GM18517 (cell line): ENCODE results near the gene MRNIP.

ENCODE experiments used
- ATAC-seq: cut with Tn5 transposase; IDR thresholded peaks from one replicate; pipeline ENCODE4 v1.9.1; 2021; ENCODE audit warnings: mild to moderate bottlenecking, moderate library complexity; ENCODE audit not compliant: unreplicated experiment

The MRNIP gene

DNA sequence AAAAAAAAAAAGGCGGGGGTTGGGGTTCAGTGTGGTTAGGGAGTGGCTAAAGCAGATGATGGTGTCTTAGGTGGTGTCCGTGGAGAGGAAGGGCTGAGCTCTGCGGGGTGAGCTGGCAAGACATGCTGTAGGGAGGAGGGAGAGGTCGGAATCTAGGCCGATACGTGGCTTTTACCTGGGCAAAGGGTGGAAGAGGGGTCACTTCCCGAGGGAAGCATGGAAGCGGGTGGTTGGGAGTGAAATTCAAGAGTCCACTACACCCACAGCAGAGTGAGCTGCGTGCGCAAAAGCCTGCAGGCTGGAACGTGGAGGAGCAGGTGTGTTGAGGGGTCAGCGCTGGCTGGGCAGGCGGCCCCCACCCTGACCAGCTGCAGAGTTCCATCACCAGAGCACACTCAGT is 31.3 kb upstream of the MRNIP start:
- ATAC-seq: no peak

DNA sequence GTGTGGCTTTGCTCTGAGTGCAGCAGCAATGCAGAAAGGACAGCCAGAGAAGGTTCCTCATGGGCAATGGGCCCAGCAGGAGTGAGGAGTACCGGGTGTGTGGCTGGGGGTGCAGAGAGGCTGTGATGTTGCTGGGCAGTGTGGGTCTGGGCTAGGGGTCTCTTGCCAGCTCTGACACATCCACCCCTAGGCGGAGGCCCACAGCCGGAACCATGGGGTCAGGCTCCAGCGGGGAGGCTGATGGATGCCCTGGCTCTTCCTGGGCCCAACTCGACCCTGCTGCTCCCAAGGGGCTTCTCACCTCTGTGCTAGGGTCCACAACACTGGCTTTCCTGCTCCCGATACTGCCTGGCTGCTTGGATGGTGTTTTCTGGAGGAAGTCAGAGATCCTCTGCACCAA is 29.2 kb upstream of the MRNIP start:
- no peak for ATAC-seq

DNA sequence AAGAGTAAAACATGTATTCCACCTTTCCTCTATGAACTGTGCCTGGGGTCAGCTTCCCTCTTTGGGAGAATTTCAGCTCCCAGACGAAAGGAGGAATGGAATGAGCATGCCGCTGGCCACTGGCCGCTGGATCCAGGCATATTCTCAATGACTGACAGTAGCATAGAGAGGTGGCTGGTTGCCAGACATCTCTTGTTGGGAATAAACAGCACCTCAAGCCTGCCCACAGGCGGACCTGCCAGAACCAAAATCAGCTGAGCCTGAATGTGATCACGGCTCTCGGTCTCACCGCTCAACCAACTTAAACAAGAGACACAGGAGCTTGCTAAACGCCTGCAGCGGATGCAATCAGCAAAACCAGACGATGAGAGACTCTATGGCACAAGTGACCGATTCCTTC is 28.5 kb upstream of the MRNIP start:
- ATAC-seq: no peak

DNA sequence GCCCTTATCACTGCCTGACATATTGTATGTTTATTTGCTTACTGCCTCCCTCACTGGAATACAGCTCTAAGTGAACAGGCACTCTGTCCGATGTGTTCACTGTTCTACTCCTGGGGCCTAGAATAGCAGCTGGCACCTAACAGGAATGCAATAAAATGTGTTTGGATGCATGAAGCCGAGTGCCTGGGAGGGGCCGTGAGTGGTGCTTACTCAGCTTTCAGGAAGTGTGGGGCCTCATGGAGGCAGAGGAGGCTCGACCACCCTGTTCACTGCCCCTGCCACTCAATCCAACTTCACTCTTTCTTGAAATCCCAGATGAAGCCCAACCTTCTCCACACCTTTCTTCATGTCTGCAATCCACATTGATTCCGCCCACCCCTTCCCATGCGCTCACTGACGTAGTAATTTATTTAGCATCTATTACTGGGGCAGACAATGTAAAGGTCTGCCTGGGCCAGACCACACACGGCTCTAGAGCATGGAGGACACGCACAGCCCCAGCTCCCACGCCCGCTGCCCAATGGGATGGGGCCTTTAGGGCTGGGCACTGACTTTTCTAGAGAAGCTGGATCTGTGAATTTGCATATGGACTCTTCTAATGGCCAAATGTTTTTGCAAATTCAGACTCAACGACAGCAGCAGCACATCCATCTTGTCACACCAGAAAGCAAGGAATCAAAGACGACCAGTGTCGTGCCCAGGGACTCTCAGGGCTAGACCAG is 27.7 kb upstream of the MRNIP start:
- no peak for ATAC-seq

DNA sequence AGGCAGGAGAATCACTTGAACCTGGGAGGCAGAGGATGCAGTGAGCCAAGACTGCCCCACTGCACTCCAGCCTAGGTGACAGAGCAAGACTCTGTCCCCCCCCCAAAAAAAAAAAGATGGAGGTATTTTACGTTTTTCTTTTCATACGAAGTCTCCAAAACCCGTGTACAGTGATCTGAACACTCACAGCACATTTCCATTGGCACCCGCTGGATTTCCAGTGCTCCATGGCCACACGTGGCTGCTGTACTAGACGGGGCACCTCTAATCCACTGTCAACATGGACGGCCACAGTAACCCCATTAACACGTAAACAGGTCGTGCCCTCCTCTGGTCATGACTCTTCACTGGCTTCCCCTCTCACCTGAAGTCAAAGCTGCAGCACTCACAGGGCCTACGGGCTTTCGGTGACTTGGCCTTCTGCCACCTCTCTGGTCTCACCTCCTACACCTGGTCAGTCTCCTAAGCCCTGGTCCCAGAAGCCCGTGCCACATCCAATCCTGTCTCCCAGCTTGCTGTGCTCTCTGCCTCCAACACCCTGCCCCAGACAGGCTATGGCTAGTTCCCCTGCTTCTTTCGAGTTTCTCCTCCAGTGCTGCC is 27.0 kb upstream of the MRNIP start:
- ATAC-seq: no peak

DNA sequence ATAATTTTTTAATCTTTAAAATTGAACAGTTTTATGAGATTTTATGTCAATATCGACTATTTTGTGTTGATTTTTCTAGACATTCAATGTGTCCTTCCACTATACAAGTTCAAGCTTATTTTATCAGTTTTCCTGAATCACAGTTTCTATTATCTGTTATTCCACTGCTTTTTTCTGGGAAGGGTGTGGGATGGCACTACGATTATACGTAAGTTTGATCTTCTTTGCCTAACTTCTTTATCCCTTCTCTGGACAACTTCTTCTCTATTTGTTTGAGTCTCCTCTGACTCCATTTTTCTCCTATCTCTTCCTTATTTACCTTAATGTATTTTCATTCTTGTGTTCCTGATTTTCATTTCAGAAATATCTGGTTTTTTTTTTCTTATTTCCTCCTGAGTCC is 24.5 kb upstream of the MRNIP start:
- ATAC-seq: no peak

DNA sequence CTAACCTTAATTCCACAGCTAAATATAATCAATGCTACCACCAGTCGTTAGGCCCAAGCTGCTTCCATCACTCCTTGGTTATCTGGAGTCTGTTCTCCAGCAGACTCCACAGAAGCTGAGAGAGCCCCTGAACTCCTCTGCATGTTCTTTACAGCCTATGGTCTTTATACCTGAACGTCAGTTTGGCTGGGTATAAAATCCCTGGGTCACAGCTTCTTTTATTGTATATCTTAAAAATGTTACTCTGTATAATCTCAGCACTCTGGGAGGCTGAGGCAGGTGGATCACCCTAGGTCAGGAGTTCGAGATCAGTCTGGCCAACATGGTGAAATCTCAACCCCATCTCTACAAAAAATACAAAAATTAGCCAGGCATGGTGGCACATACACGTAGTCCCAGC is 23.7 kb upstream of the MRNIP start:
- no peak for ATAC-seq

DNA sequence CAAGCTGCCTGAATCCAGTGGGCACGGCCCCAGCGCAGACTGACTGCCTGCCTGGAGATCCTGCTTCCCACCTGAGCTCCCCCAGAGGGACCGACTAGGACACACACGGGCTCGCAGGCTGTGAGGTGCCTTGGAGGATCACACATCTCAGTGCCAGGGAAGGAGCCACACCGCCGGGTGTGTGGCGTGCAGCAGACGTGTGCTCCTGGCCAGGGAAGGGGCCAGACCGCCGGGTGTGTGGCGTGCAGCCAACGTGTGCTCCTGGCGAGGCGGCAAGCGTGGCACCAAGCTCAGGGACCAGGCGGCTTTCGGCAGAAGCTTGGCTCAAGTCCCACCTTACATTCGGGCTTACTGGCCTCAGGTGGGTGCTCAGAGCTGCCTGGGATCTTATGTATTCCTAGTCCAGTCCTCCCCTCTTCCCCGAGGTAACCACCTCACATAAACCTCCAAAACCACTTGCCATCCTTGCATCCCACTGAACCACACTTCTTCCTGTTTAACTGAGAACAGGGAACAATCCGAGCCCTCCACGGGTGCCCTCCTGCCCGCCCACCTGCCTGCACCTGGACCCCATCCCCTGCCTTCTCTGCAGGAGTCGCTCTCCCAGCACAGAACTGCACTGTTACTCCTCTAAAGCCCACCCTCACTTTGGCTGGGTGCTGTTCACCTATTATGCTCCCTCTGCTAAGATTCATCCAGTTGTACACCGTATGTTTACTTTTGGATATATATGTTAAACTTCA is 22.4 kb upstream of the MRNIP start:
- no peak for ATAC-seq

DNA sequence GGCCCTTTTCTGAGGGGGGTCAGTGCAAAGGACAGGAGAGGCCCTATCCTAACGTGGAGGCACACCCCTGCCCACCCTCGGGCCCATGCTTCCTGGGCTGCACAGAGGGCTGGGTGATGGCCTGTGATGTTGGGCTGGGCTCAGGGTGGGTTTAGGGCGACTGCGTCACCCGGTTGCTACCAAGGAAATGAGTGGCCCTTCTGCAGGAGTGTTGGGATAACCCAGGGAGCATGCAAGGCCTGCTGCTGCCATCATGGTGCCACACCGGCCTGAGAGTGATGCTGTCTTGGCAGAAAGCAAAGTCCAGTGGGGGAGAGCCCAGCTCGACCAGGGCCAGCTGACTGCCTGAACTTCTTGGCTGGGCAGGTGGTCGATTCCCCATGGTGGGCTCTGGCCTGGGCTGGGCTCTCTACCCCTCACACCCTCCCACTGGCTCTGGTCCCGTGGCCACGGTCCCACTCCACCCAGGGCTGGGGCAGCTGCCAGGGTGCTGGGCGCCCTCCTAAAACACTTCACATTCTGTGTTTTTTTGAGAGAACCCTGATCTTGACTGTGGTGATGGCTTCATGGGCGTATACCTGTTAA is 21.5 kb upstream of the MRNIP start:
- no peak for ATAC-seq

DNA sequence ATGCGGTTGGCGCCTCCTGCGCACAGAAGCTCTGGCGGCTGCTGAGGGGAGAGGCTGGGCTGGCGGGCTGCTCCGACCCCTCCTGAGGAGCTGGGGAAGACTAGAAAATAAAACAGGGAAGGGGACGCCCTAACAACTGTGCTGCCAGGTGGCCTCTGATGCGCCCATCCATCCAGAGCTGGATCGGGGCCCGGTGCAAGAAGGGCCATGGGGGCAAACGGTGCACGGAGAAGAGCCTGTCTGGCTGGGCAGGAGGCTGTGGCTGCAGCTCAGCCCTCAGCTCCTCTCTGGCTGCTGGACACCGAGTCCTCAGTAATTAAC is 21.0 kb upstream of the MRNIP start:
- ATAC-seq: no peak

DNA sequence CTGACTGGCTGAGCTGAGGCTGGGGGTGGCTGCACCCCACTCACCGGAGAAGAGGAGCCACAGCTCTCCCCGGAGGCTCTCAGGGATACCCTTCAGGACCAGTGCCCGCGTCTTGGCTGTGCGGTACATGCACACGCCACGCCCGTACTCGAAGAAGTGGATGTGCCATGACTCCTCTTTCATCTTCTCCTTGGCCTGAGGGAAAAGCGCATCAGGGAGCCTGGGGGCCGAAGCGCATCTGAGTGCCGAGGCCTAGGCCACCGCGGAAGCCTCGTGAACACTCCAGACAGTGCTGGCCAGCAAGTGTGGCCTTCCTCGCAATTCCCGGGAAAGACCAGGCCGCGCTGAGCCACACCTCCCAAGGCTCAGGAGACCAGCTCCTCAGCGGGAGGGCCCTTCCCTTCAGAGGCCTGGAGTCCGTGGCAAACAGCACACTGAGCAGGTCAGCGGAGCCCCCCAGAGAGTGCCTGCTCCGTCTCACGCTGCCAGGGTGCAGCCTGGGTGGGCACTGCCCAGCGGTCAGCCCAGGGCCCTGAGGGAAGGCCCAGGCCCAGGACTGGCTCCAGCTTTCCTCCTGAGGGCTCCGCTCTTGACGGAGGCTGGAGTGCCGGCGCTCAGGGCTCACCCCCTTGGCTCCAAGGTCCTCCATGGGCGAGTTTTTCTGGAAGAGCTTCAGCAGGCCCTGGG is 20.5 kb upstream of the MRNIP start:
- ATAC-seq: no peak

DNA sequence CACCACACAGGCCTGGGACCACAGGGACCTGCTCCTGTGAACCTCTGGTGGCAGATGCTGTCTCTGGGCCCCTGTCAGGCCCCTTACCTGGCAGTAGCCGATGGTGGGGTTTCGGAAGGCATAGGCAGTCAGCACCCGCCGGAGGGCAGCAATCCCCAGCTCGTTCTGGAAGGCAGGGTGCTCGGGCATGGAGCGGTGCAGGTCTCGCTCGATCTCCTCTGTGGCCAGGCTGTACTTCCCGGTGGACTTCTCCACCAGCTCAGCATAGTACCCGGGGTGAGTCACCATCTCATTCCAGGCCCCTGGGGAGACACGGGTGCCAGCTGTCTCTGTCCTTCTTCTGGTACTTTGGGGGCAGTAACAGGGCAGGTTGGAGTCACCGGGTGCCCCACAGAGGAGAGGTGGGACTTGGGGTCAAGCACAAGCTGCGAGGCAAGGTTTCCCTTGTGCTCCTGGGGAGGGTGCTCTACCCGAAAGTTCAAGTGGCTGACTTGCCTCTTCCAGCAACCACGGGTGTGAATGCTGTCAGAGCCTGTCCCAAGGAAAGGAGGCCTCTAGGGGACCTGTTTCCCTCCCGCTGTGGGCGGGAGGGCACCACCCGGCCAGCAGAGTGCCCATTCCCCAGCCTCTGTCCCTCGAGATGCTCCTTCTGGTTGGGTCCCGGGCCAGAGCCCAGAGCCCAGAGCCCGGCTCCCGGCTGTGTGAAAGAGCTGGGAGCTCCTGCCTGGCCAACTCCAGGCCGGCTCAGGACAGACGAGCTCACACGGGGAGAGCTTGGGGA is 19.8 kb upstream of the MRNIP start:
- no peak for ATAC-seq

DNA sequence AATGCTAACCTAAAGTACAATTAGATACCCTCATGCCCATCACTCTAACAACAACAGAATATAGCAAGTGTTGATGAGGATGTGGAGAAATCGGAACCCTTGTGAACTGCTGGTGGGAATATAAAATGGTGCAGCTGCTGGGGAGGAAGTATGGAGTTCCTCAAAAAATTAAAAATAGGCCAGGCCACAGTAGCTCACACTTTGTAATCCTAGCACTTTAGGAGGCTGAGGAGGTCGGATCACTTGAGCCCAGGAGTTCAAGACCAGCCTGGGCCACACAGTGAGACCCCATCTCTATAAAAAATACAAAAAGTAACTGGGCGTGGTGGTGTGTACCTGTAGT is 18.0 kb upstream of the MRNIP start:
- ATAC-seq: no peak

DNA sequence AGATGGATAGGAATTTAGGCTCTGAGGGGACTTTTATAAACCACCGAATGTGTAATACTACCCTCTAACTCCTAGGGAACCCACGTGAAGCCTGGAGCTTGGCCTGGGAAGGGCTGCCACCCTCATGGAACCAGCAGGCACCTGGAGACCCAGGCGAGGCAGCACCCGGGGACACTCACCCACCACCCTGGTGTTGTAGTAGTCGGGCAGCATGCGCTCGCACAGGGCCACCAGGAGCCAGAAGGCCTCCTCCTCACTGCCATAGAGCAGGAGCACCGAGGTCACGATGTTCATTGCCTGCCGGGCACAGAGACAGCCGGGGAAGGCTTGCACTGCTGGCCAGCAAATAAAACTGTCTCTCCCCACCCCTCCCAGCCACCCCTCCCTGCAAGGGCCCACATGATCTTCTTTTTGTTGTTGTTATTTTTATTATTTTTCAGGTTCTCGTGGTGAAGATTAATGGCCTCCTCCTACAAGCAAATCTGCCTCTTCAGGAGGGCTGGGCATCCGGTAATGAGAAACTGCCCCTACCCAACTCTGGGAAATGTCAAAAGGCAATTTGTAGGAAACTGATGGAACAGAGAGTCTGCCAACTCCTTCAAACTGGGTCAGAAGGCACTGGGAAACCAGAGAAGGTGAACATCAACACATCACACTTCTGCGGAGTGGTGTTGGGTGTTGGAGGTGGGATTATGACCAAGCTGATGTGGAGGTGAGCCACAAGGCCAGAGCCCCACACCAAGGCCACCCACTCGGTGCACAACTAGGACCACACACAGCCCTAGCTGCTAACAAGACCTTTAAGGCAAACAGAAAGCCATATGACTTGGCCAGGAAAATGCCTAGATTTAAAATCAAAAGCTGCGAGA is 17.4 kb upstream of the MRNIP start:
- ATAC-seq: no peak

DNA sequence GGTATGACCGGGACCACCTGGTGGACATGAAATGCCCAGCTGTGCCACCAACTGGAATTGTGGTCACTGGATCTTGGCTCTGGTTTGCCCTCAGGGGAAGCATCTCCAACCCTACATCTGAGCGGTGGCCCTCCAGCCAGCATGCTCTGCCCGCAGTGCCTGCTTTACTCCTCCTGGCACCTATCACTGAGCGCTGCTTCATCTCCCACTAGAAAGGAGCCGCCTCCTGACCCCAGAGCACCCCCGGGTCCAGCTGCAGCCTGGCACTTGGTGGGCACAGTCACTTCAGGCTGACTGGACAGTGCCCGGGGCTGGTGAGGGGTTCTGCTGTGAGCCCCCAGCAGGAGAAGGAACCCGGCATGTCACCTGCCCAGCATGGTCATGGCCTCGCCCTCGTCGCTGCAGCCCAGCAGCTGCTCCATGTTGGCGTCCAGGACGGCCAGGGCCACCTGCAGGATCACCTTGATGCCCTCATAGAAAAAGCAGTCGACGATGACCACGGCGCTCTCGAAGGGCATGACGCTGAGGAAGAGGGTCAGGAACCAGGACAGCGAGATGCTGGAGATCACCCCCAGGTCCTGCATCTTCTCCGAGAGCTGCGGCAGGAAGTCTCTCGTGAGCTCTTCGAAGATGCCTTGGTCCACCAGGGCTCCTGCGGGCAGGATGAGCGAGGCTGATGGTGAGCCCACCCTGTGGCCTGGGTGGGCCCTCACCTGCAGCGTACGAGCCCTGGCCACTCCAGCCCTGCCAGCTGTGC is 16.1 kb upstream of the MRNIP start:
- no peak for ATAC-seq

DNA sequence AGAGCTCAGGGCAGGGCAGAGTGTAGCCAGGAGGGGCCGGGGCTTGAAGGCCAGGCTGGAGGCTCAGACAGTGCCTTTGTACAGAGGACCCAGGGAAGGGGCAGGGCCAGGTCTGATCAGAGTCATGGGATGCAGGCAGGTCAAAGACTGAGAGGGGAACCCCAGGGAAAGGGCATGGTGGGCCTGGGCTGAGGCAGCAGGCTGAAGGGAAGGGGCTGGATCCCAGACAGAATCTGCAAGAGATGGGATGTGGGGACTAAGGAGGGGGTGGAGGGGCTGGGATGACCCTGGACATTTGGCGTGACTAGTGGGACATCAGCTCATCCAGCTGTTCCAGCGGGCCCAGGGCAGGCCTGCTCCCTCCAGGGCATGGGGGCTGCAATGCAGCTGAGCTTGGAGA is 15.5 kb upstream of the MRNIP start:
- no peak for ATAC-seq

DNA sequence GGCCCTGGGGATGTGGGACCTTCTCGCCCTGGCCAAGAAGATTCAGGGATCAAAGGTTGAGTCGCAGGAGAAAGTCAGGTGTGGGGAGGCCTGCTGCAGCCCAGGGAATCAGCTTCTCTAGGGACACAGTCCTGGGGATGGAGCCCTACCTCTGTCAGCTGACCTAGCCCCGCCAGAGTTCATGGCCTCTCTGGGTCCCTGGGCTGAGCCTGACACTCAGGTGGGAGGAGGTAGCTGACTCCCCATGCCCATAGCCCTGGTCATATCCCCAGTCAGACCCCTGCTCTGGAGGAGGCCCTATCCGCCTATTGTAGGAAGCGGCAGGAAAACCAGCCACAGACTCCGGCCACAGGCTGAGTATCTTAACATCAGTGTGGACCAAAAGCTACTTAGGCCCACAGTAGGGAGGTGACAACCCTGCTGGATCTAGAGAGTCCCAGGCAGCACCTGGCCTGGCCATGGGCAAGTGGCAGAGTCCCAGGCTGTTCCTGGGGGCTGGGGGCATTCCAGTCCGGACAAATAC is 15.0 kb upstream of the MRNIP start:
- ATAC-seq: no peak

DNA sequence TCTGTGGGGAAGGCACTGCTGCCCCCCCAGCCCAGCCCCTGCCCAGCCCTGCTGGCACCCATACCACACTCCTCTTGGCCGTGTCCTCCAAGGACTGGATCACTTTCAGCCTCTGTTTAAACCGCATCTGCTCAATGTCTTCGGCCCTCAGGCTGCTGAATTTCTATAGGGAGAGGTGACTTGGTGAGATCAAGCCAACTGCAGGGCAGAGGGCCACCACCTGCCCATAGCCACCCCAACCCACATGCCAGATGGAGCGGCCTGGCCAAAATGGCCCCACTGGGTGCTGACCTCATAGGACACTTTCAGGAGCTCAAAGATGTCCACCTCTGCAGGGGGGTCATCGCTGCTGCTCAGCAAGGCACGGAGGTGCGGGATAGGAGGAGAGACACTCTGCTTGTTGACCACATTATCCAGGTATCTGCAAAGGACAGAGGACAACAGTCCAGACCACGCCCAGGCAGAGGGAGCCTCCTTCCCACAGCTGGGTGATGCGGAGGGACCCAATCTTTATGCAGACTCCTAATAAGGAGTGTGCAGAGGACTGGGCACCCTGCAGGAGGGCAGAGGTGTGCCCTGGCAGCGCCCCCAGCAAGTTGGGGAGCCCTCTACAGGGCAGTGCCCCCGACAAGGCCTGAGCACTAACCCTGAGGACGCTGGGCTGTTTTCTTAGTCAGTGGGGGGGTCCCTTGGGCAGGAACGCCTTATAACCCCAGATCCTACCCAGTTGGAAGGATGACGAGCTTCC is 14.4 kb upstream of the MRNIP start:
- no peak for ATAC-seq
